ENCODE data around the gene ACP4.
"Not testable (repeated sequence)": the region's sequence is repeated elsewhere in the genome, so short reads cannot be mapped to it uniquely, and the experiment has no call there.

The ACP4 gene

DNA sequence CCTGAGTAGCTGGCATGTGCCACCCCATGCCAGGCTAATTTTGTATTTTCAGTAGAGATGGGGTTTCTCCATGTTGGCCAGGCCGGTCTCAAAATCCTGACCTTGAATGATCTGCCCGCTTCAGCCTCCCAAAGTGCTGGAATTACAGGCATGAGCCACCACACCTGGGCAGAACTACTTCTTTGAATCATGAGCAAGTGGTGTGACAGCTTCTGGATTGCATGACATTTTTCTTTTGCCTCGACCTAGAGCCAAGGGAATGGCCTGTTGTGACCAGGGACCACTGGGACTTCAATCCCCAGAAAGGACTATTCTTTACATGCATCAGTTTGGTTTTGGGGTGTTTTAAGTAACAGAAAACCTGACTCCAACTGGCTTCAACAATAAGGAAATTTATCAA lies 17.3 kb upstream of the ACP4 start:
- not testable (repeated sequence) for H3K4me3 ChIP-seq (ENCODE audit: insufficient read depth, low read depth, low read length); H3K4me1 ChIP-seq (ENCODE audit: control insufficient read depth, insufficient read depth, low read length); H3K9me3 ChIP-seq (ENCODE audit: control insufficient read depth, low read length); H3K36me3 ChIP-seq (ENCODE audit: control insufficient read depth, insufficient read depth, low read length); H3K27me3 ChIP-seq (ENCODE audit: control insufficient read depth, insufficient read depth, low read length, poor library complexity, severe bottlenecking); H3K27ac ChIP-seq (ENCODE audit: insufficient read depth, low read depth, low read length, poor library complexity, severe bottlenecking)
- WGBS, 2 experiments, result 67 to 68% methylated on average over 3 of the region's 3 CpGs

DNA sequence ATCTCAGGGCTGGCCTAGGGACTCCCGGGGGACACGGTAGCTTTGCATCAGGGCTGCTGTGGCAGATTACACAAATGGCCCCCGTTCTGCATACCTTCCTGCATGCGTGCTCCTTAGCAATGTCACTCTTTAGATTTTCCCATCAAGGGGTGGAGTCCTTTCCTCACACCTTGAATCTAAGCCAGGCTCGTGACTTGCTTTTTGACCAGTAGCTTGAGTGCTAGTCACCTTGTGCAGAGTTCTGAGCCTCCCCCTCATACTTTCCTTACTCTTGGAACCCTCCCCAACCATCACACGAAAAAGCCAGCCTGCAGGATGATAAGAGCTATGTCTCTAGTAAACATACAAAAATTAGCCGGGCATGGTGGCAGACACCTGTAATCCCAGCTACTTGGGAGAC lies 16.8 kb upstream of the ACP4 start:
- not testable (repeated sequence) for H3K4me3 ChIP-seq (ENCODE audit: insufficient read depth, low read depth, low read length); H3K4me1 ChIP-seq (ENCODE audit: control insufficient read depth, insufficient read depth, low read length); H3K36me3 ChIP-seq (ENCODE audit: control insufficient read depth, insufficient read depth, low read length); H3K27ac ChIP-seq (ENCODE audit: insufficient read depth, low read depth, low read length, poor library complexity, severe bottlenecking); H3K9me3 ChIP-seq (ENCODE audit: control insufficient read depth, low read length)
- 73 to 81% methylated on average over 7 of the region's 7 CpGs for WGBS, 2 experiments
- peaks cover 14% of the 10 kb centered on the region for H3K27me3 ChIP-seq (ENCODE audit: control insufficient read depth, insufficient read depth, low read length, poor library complexity, severe bottlenecking)

DNA sequence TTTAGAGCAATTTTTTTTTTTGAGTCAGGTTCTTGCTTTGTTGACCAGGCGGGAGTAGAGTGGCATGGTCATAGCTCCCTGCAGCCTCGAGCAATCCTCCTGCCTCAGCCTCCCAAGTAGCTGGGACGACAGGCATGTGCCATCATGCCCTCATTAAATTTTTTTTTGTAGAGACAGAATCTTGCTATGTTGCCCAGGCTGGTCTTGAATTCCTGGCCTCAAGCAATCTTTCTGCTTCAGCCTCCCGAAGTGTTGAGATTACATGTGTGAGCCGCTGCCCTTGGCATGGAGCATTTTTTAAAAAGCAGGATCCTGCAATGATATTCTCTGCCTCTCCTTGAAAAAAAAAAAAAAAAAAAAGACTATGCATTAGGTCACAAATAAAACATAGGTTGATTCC lies 14.1 kb upstream of the ACP4 start:
- no peak overlapping the region for H3K4me3 ChIP-seq (ENCODE audit: insufficient read depth, low read depth, low read length)
- 73 to 81% methylated on average over 5 of the region's 5 CpGs for WGBS, 2 experiments
- no peaks in the 10 kb centered on the region for H3K36me3 ChIP-seq (ENCODE audit: control insufficient read depth, insufficient read depth, low read length)
- H3K4me1 ChIP-seq (ENCODE audit: control insufficient read depth, insufficient read depth, low read length), result no peaks in the 10 kb centered on the region
- no peak overlapping the region for H3K27ac ChIP-seq (ENCODE audit: insufficient read depth, low read depth, low read length, poor library complexity, severe bottlenecking)
- H3K27me3 ChIP-seq (ENCODE audit: control insufficient read depth, insufficient read depth, low read length, poor library complexity, severe bottlenecking), result peaks cover 34% of the 10 kb centered on the region
- no peaks in the 10 kb centered on the region for H3K9me3 ChIP-seq (ENCODE audit: control insufficient read depth, low read length)

DNA sequence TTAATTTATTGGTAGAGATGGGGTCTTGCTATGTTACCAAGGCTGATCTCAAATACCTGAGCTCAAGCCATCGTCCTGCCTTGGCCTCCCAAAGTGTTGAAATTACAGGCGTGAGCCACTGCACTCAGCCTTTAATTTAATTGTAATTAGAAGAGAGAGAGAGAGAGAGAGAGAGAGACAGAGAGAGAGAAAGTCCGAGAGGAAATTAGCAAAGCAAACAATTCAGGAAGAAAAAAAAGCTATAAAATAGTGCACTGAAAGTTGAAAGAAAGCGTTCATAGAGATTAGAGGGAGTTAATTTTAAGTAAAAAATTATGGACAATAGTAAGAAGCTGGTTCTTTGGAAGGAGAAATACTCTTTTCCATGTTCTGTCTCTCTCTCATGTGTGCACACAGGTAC lies 13.0 kb upstream of the ACP4 start:
- Histone ChIP-seq H3K27me3 (ENCODE audit: control insufficient read depth, insufficient read depth, low read length, poor library complexity, severe bottlenecking) (peaks cover 34% of the 10 kb centered on the region), H3K4me3 (ENCODE audit: insufficient read depth, low read depth, low read length) (no peak overlapping the region), H3K9me3 (ENCODE audit: control insufficient read depth, low read length) (no peaks in the 10 kb centered on the region), H3K36me3 (ENCODE audit: control insufficient read depth, insufficient read depth, low read length) (no peaks in the 10 kb centered on the region), H3K27ac (ENCODE audit: insufficient read depth, low read depth, low read length, poor library complexity, severe bottlenecking) (no peak overlapping the region), H3K4me1 (ENCODE audit: control insufficient read depth, insufficient read depth, low read length) (no peaks in the 10 kb centered on the region)
- WGBS, 2 experiments, result 56 to 63% methylated on average over 4 of the region's 4 CpGs

DNA sequence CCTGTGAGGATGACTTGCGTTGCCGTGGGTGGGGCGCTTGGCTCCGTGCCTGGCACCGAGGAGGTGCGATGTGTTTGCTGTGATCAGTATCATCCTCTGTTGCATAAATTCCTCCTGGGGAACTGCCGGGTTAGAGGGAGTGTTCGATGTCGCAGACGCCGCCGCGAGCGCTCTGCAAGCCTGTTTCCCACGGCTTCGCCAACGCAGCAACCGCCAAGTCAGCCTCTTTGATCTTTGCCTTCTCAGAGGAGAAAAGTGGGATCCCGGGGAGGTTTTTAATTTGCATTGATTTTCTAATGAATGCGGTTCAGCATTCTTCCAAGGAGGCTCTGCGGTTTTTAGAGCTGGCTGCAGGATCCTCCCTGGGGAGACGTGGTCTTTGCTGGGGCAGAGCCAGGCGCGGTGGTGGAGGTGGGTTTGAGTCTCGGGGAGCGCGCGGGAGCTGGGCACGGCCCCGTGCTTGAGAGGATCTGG lies 12.3 kb upstream of the ACP4 start:
- no peak overlapping the region for H3K4me3 ChIP-seq (ENCODE audit: insufficient read depth, low read depth, low read length)

DNA sequence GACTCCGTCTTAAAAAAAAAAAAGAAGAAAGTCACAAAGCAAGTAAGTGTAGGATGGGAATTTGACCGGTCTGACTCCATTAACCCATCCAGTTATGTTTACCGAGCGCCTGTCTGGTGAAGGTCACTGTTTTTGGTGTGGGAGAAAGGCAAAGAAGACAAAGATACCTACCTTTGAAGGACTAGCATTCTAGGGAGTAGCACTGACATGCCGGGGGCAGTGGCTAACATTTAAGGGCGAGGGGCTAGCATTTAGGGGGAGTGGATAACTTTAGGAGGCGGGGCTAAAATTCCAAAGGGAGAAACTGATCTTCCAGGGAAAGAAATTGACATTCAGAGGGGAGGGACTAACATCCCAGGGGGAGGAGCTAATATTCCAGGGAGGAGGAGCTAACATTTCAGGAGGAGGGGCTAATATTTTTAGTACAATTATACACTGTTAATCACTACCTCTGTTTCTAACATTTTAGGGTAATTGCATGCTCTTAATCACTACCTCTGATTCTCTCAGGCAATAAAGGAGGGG lies 11.2 kb upstream of the ACP4 start:
- Histone ChIP-seq H3K27me3 (ENCODE audit: control insufficient read depth, insufficient read depth, low read length, poor library complexity, severe bottlenecking) (peaks cover 34% of the 10 kb centered on the region), H3K4me1 (ENCODE audit: control insufficient read depth, insufficient read depth, low read length) (no peaks in the 10 kb centered on the region), H3K4me3 (ENCODE audit: insufficient read depth, low read depth, low read length) (no peak overlapping the region), H3K9me3 (ENCODE audit: control insufficient read depth, low read length) (no peaks in the 10 kb centered on the region), H3K27ac (ENCODE audit: insufficient read depth, low read depth, low read length, poor library complexity, severe bottlenecking) (no peak overlapping the region), H3K36me3 (ENCODE audit: control insufficient read depth, insufficient read depth, low read length) (no peaks in the 10 kb centered on the region)
- WGBS, 2 experiments, result 65 to 67% methylated on average over 7 of the region's 7 CpGs

More for the DNA sequence above, 12.3 kb upstream of the ACP4 start:
- H3K27me3 ChIP-seq (ENCODE audit: control insufficient read depth, insufficient read depth, low read length, poor library complexity, severe bottlenecking), result peaks cover 34% of the 10 kb centered on the region
- H3K4me1 ChIP-seq (ENCODE audit: control insufficient read depth, insufficient read depth, low read length), result no peaks in the 10 kb centered on the region
- no peaks in the 10 kb centered on the region for H3K9me3 ChIP-seq (ENCODE audit: control insufficient read depth, low read length)
- H3K36me3 ChIP-seq (ENCODE audit: control insufficient read depth, insufficient read depth, low read length), result no peaks in the 10 kb centered on the region
- 16 to 20% methylated on average over 30 of the region's 30 CpGs for WGBS, 2 experiments
- H3K27ac ChIP-seq (ENCODE audit: insufficient read depth, low read depth, low read length, poor library complexity, severe bottlenecking), result no peak overlapping the region

DNA sequence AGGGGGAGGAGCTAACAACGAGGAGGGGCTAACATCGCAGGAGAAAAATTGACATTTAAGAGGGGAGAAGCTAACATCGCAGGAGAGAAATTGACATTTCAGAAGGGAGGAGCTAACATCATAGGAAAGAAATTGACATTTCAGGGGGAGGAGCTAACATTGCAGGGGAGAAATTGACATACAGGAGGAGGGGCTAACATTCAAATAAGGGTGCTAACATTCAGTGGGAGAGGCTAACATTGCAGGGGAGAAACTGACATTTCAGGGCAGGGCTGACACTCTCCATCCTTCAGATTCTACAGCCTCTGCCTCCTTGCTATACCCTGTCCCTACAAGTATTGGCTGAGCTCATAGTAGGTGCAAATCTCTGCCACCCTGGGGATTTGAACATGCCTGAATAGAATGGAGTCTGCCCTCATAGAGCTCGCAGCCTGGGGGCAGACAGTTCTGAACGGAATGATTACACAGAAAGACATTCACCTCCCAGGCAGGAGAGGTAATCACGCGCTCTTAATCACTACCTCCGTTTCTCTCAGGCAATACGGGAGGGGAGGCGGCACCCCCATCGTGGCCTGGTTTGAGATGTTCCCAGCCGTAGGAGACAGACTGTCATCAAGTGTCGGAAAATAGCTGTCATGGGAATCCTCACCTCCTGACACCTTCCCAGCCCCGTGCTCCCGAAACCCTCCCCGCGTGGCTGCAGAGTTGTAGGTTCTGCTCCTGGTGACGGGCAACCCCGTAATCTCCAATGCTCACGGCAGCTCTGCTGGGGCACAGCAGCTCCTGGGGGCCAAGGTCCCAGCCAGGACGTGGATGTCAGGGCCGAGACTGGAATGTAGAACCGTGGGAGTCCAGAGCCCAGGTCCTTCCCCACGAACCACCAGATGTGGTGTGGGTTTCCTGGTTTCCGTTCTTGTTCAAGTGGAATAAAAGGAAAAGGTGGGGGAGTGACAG lies 10.4 kb upstream of the ACP4 start:
- no peaks in the 10 kb centered on the region for H3K9me3 ChIP-seq (ENCODE audit: control insufficient read depth, low read length)
- H3K27me3 ChIP-seq (ENCODE audit: control insufficient read depth, insufficient read depth, low read length, poor library complexity, severe bottlenecking), result peaks cover 34% of the 10 kb centered on the region
- no peak overlapping the region for H3K4me3 ChIP-seq (ENCODE audit: insufficient read depth, low read depth, low read length)
- H3K4me1 ChIP-seq (ENCODE audit: control insufficient read depth, insufficient read depth, low read length), result no peaks in the 10 kb centered on the region
- H3K36me3 ChIP-seq (ENCODE audit: control insufficient read depth, insufficient read depth, low read length), result no peaks in the 10 kb centered on the region
- 69 to 70% methylated on average over 25 of the region's 25 CpGs for WGBS, 2 experiments
- H3K27ac ChIP-seq (ENCODE audit: insufficient read depth, low read depth, low read length, poor library complexity, severe bottlenecking), result no peak overlapping the region

DNA sequence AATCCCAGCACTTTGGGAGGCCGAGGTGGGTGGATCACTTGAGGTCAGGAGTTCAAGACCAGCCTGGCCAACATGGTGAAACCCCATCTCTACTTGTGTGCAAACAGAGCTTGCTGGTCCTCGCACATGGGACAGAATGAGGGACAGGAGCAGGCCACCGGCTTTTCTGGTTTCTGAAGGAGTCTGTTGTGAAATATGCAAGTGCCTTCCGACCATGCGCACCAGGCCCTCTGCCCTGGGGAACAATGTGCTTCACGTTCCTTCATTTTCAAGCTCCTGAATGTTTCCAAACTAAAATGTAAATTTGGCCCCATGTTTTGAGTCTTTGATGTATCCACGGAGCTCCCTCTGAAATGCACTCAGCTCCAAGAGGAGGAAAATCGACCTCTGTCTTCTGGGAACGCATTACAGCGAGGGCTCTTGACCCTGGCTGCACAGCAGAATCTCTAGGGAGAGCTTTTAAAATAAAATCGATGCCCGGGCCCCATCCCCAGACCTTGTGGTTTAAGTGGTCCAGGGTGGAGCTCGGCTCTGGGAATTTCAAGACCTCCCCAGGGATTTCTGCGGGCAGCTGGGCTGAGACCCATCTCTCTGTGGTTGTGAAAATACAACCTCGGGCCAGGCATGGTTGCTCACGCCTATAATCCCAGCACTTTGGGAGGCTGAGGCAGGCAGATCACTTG lies 9.3 kb upstream of the ACP4 start:
- Histone ChIP-seq H3K27me3 (ENCODE audit: control insufficient read depth, insufficient read depth, low read length, poor library complexity, severe bottlenecking) (peaks cover 34% of the 10 kb centered on the region), H3K9me3 (ENCODE audit: control insufficient read depth, low read length) (no peaks in the 10 kb centered on the region), H3K4me3 (ENCODE audit: insufficient read depth, low read depth, low read length) (no peak overlapping the region), H3K36me3 (ENCODE audit: control insufficient read depth, insufficient read depth, low read length) (no peaks in the 10 kb centered on the region), H3K27ac (ENCODE audit: insufficient read depth, low read depth, low read length, poor library complexity, severe bottlenecking) (no peak overlapping the region), H3K4me1 (ENCODE audit: control insufficient read depth, insufficient read depth, low read length) (no peaks in the 10 kb centered on the region)
- 77 to 82% methylated on average over 16 of the region's 16 CpGs for WGBS, 2 experiments

DNA sequence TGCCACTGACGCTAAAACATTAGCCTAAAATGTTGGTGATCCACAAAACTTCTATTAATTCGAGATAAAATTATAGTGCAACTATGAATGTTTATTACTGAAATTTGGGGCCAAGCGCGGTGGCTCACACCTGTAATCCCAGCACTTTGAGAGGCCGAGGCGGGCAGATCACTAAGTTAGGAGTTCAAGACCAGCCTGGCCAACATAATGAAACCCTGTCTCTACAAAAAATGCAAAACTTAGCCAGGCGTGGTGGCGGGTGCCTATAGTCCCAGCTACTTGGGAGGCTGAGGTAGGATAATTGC lies 6.4 kb upstream of the ACP4 start:
- H3K27me3 ChIP-seq (ENCODE audit: control insufficient read depth, insufficient read depth, low read length, poor library complexity, severe bottlenecking), result peaks cover 17% of the 10 kb centered on the region
- WGBS, 2 experiments, result 46 to 50% methylated on average over 8 of the region's 8 CpGs
- not testable (repeated sequence) for H3K4me3 ChIP-seq (ENCODE audit: insufficient read depth, low read depth, low read length); H3K36me3 ChIP-seq (ENCODE audit: control insufficient read depth, insufficient read depth, low read length); H3K9me3 ChIP-seq (ENCODE audit: control insufficient read depth, low read length); H3K4me1 ChIP-seq (ENCODE audit: control insufficient read depth, insufficient read depth, low read length); H3K27ac ChIP-seq (ENCODE audit: insufficient read depth, low read depth, low read length, poor library complexity, severe bottlenecking)

DNA sequence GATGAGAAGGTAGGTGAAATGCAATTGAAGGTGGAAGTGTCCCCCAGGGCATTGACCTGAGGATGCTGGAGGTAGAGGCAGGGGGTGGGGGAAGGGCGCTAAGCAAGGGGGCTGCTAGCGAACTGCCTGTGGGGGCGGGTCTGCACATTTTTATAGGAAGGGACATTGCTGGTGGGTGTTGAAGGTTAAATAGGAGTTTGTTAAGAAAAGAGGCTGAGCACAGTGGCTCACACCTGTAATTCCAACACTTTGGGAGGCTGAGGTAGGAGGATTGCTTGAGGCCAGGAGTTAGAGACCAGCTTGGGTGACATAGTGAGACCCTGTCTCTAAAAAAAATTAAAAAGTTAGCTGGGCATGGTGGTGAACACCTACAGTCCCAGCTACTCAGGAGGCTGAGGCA lies 5.5 kb upstream of the ACP4 start:
- H3K27ac ChIP-seq (ENCODE audit: insufficient read depth, low read depth, low read length, poor library complexity, severe bottlenecking), result no peak overlapping the region
- H3K4me1 ChIP-seq (ENCODE audit: control insufficient read depth, insufficient read depth, low read length), result no peaks in the 10 kb centered on the region
- H3K36me3 ChIP-seq (ENCODE audit: control insufficient read depth, insufficient read depth, low read length), result no peaks in the 10 kb centered on the region
- 89 to 91% methylated on average over 3 of the region's 3 CpGs for WGBS, 2 experiments
- H3K27me3 ChIP-seq (ENCODE audit: control insufficient read depth, insufficient read depth, low read length, poor library complexity, severe bottlenecking), result peaks cover 8% of the 10 kb centered on the region
- H3K9me3 ChIP-seq (ENCODE audit: control insufficient read depth, low read length), result no peaks in the 10 kb centered on the region
- H3K4me3 ChIP-seq (ENCODE audit: insufficient read depth, low read depth, low read length), result no peak overlapping the region
